Erythroblast (primary cell): Measurements from ENCODE around the gene ZFP3.
"Not testable (repeated sequence)": the region's sequence is repeated elsewhere in the genome, so short reads cannot be mapped to it uniquely, and the experiment has no call there.

Experiments
- DNase-seq, 2 experiments: peaks; one replicate each; lab custom pipeline; 2025; lab: John Stamatoyannopoulos, UW
- GATA1 ChIP-seq: IDR thresholded peaks from 2 replicates; pipeline ENCODE4 v1.6.1; 2011; ENCODE audit warnings: low read depth, mild to moderate bottlenecking, control low read depth, low read length, moderate library complexity
- POLR2A ChIP-seq: IDR thresholded peaks from 2 replicates; pipeline ENCODE4 v1.6.1; 2011; ENCODE audit warnings: mild to moderate bottlenecking, low read length

The ZFP3 gene

DNA sequence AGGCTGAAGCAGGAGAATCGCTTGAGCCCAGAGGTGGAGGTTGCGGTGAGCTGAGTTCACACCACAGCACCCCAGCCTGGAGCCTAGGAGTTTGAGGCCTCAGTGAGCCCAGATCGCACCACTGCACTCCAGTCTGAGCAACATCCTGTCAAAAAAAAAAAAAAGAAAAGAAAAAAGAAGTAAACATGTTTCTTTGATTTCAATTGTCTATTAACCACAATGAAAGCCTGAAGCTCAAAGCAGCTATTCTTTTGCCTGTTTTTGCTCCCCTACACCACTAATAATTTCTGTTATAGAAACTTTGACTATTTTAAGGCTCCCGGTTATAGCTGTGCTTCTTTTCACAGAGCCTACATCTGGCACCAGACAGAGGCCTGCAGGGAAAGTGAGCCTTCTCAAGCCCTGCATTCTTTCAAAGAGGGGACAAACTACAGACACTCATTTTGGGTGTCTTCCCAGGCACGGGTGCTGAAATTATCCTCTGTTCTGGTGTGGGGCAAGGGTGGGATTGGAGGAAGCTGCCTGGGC, 28.9 kb upstream of the ZFP3 start:
- no peak for DNase-seq
- no peak for TF ChIP-seq POLR2A
- TF ChIP-seq GATA1: no peak

GRCh38 chr17:5050278-5050677, 28.0 kb upstream of the ZFP3 start:
- TF ChIP-seq POLR2A (no peak), GATA1 (no peak)
- DNase-seq: no peak

- no peak for DNase-seq
- TF ChIP-seq GATA1: no peak
- TF ChIP-seq POLR2A: no peak
Observed at GRCh38 chr17:5055543-5055942, 22.7 kb upstream of the ZFP3 start.

- TF ChIP-seq POLR2A: no peak
- no peak for TF ChIP-seq GATA1
- DNase-seq: no peak
Observed at GRCh38 chr17:5065227-5065744, 13.0 kb upstream of the ZFP3 start.

DNA sequence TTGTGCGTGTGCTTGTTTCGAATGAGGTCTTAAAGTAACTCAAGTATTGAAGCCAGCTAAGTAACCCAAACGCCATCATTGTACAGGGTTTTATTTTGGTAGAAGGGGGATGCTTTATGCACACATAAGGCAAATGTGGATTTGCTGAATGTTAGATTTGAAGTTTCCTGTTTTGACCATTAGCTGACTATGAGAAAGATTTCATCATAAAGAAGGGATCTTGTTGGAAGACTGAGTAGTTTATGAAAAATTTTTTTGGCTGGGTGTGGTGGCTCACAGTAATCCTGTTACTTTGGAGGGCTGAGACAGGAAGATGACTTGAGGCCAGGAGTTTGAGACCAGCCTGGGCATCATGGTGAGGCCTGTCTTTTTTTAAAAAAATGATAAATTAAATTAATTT, 10.0 kb upstream of the ZFP3 start:
- no peak for DNase-seq
- TF ChIP-seq POLR2A (no peak), GATA1 (no peak)

DNA sequence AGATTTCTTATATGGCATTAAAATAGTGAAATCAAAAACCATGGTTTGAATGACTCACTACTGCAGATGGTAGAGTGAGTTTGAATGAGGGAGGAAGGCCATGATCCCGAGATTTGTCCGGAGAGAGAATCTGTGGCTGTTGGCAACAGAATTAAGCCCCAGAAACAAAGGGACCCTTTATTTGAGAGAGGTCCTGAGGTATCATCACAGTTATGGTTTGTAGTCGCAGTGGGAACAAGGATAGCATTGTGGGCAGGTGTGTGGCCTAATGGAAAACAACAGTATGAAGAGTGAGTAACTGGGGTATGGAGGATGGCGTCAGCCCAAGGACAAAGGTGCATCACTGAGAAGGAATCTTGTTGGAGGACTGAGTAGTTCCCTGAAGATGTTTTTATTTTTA, 8.5 kb upstream of the ZFP3 start:
- TF ChIP-seq POLR2A (no peak), GATA1 (no peak)
- DNase-seq: no peak

GRCh38 chr17:5075472-5075871, 2.8 kb upstream of the ZFP3 start:
- DNase-seq: not testable (repeated sequence)

- DNase-seq: not testable (repeated sequence)
Observed at GRCh38 chr17:5077275-5077674, 992 bp upstream of the ZFP3 start.

- no peak for DNase-seq
- no peak for TF ChIP-seq POLR2A
- TF ChIP-seq GATA1: no peak
Observed at GRCh38 chr17:5077781-5078105, 524 bp upstream of the ZFP3 start.

GRCh38 chr17:5080591-5080990, 2.3 kb downstream of the ZFP3 start:
- TF ChIP-seq GATA1: no peak
- TF ChIP-seq POLR2A: no peak
- DNase-seq: no peak

GRCh38 chr17:5092218-5093010, 14.1 kb downstream of the ZFP3 start:
- no peak for TF ChIP-seq GATA1
- no peak for TF ChIP-seq POLR2A
- no peak for DNase-seq

GRCh38 chr17:5096731-5097100, 18.4 kb downstream of the ZFP3 start:
- DNase-seq: no peak
- TF ChIP-seq POLR2A (no peak), GATA1 (no peak)

DNA sequence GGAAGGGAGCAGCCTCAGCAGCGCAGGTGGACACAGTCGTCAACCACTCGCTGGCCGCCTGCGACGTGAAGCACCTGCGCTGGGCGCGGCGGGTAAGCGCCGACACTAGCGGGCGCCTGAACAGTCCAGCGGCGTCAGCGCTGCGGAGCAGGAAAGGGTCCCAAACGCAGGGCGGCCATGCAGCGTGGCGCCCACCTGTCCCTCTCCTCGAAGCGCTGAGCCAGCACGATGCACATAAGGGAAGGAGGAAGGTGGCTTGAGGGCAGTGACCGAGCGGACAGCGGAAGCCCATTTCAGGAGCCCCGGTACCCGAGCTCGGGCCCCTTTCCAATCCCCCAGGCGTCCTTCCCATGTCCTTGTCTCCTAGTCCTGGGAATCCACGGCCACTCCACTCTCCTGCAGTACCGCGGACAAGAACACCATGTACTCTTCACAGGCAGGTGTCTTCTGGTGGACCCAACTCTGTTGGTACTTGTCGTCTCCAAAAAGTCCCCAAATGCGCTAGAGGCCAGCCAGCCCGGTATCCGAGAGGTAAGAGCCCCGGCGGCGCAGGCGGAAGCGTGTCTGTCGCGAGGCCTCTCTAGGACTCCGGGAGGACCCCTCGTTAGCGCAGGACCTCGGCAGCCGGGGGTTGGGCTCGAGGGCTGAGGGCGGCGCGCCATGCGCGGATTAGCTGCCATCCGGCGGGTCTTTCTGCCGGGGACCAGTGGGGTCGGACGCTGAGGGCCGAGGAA, 19.0 kb downstream of the ZFP3 start:
- no peak for TF ChIP-seq GATA1
- no peak for TF ChIP-seq POLR2A
- peak in 1 of 2 experiments; percentile 12 for DNase-seq

- TF ChIP-seq POLR2A: no peak
- TF ChIP-seq GATA1: no peak
- no peak for DNase-seq
Observed at GRCh38 chr17:5099271-5099670, 21.0 kb downstream of the ZFP3 start.

- no peak for DNase-seq
- no peak for TF ChIP-seq POLR2A
- no peak for TF ChIP-seq GATA1
Observed at GRCh38 chr17:5100832-5101231, 22.6 kb downstream of the ZFP3 start.
